A549 (cell line): ENCODE measurements around the gene LHCGR. TPM values are rescaled to one million over a fixed set of nuclear protein-coding genes. Genes with fewer than 3 reads are reported as not detected.

Source experiments
- ATAC-seq, 2 experiments: fragments of 200-7000 bp in 1 of 2; fragments of >200 bp in 1 of 2; cut with Nextera tagmentation in 1 of 2; cut with Tn5 transposase in 1 of 2; 3 replicates each; pipeline versions ENCODE4 v1.8.0 to v1.9.1; 2018 to 2020; ENCODE audit warnings: mild to moderate bottlenecking in 1 of 2, moderate library complexity in 1 of 2
- CTCF ChIA-PET: fragments of 300-600 bp; sonication (Branson Sonifier 250); formaldehyde crosslinking; extraction: SDS; loops from one replicate; lab custom pipeline; 2021; ENCODE audit warnings: antibody characterized with exemption, inconsistent platforms; lab: Yijun Ruan, JAX
- POLR2A ChIA-PET: fragments of 350-600 bp; formaldehyde crosslinking; extraction: SDS; loops from one replicate; lab custom pipeline; 2021; ENCODE audit warnings: antibody characterized with exemption, inconsistent platforms; lab: Yijun Ruan, JAX
- DNase-seq, 2 experiments: peaks; one replicate each; pipeline versions ENCODE4 v3.0.0 to v3.0.0-alpha.2; 2011 to 2016; ENCODE audit warnings: low read depth in 1 of 2, low spot score in 1 of 2
- FAIRE-seq: peaks from 2 replicates; lab custom pipeline; 2011; peaks lifted over from hg19 to GRCh38; lab: Jason Lieb, UNC
- H3K27ac ChIP-seq, 2 experiments: fragments of >200 bp; sonication (Bioruptor Twin); formaldehyde crosslinking; 3 replicates each; pipeline ENCODE4 v1.5.1; 2016 to 2017
- H3K4me1 ChIP-seq: fragments of >200 bp; sonication (Bioruptor Twin); formaldehyde crosslinking; 3 replicates; pipeline ENCODE4 v1.6.1; 2016
- H3K4me2 ChIP-seq: fragments of >200 bp; sonication (Bioruptor Twin); formaldehyde crosslinking; 3 replicates; pipeline ENCODE4 v1.6.1; 2016
- H3K4me3 ChIP-seq: fragments of >200 bp; sonication (Bioruptor Twin); formaldehyde crosslinking; 3 replicates; pipeline ENCODE4 v1.5.1; 2016
- H3K9me3 ChIP-seq: fragments of >200 bp; sonication (Bioruptor Twin); formaldehyde crosslinking; 3 replicates; pipeline ENCODE4 v1.6.1; 2016
- BHLHE40 ChIP-seq: IDR thresholded peaks from 2 replicates; pipeline ENCODE4 v1.6.1; 2012; ENCODE audit warnings: low read depth, low read length, inconsistent platforms
- CBX2 ChIP-seq: fragments of 200-600 bp; sonication (generic); IDR thresholded peaks from 2 replicates; pipeline ENCODE4 v1.6.1; 2016; ENCODE audit warnings: low read depth, mild to moderate bottlenecking, borderline replicate concordance
- CBX8 ChIP-seq: fragments of 200-600 bp; sonication (generic); IDR thresholded peaks from 2 replicates; pipeline ENCODE4 v1.6.1; 2016
- CHD4 ChIP-seq: fragments of 200-600 bp; sonication (generic); IDR thresholded peaks from 2 replicates; pipeline ENCODE4 v1.6.1; 2016; ENCODE audit warnings: antibody characterized with exemption, mild to moderate bottlenecking, borderline replicate concordance
- E2F6 ChIP-seq: IDR thresholded peaks from 2 replicates; pipeline ENCODE4 v1.6.1; 2012; ENCODE audit warnings: low read depth, borderline replicate concordance
- EHF ChIP-seq: fragments of 250-450 bp; sonication (Bioruptor Pico); IDR thresholded peaks from 2 replicates; pipeline ENCODE4 v1.5.0; 2020; ENCODE audit warnings: mild to moderate bottlenecking
- ESRRA ChIP-seq: fragments of 150-350 bp; IDR thresholded peaks from 2 replicates; pipeline ENCODE4 v1.6.1; 2014; ENCODE audit warnings: mild to moderate bottlenecking, low read length, borderline replicate concordance
- FOXS1 ChIP-seq: fragments of 250-450 bp; sonication (Bioruptor Pico); IDR thresholded peaks from 2 replicates; pipeline ENCODE4 v1.5.0; 2020; ENCODE audit warnings: mild to moderate bottlenecking, moderate library complexity
- GATA3 ChIP-seq: IDR thresholded peaks from 2 replicates; pipeline ENCODE4 v1.6.1; 2012; ENCODE audit warnings: borderline replicate concordance
- HDAC2 ChIP-seq: fragments of 200-600 bp; sonication (generic); IDR thresholded peaks from 2 replicates; pipeline ENCODE4 v1.6.1; 2016
- HES2 ChIP-seq: fragments of >200 bp; sonication (Bioruptor Twin); formaldehyde crosslinking; IDR thresholded peaks from 2 replicates; pipeline ENCODE4 v1.6.1; 2016
- HEYL ChIP-seq: fragments of 250-450 bp; sonication (Bioruptor Pico); IDR thresholded peaks from 2 replicates; pipeline ENCODE4 v1.8.0; 2021; ENCODE audit warnings: mild to moderate bottlenecking, moderate library complexity
- HOXB5 ChIP-seq: fragments of 250-450 bp; sonication (Bioruptor Pico); IDR thresholded peaks from 2 replicates; pipeline ENCODE4 v1.5.0; 2020; ENCODE audit warnings: mild to moderate bottlenecking, moderate library complexity
- JUN ChIP-seq, 2 experiments: fragments of >200 bp; sonication (Bioruptor Twin); formaldehyde crosslinking; IDR thresholded peaks; 2 replicates in 1 of 2; 3 replicates in 1 of 2; pipeline ENCODE4 v1.6.1; 2016 to 2017
- JUNB ChIP-seq: fragments of >200 bp; sonication (Bioruptor Twin); formaldehyde crosslinking; IDR thresholded peaks from 2 replicates; pipeline ENCODE4 v1.6.1; 2016
- KDM1A ChIP-seq: fragments of 200-600 bp; sonication (generic); IDR thresholded peaks from 2 replicates; pipeline ENCODE4 v1.6.1; 2016; ENCODE audit warnings: low read depth, mild to moderate bottlenecking
- KDM5A ChIP-seq: fragments of 200-600 bp; sonication (generic); IDR thresholded peaks from 2 replicates; pipeline ENCODE4 v1.6.1; 2016; ENCODE audit warnings: antibody characterized with exemption, mild to moderate bottlenecking
- MAFK ChIP-seq: fragments of 450-650 bp; IDR thresholded peaks from 2 replicates; pipeline ENCODE4 v1.6.1; 2014; ENCODE audit not compliant: partially characterized antibody
- MAX ChIP-seq: IDR thresholded peaks from 2 replicates; pipeline ENCODE4 v1.6.1; 2012
- MAZ ChIP-seq: fragments of 150-350 bp; IDR thresholded peaks from 2 replicates; pipeline ENCODE4 v1.6.1; 2014; ENCODE audit warnings: antibody characterized with exemption, low read depth, low read length, borderline replicate concordance
- MYC ChIP-seq: IDR thresholded peaks from 2 replicates; pipeline ENCODE4 v1.6.1; 2012; ENCODE audit warnings: mild to moderate bottlenecking, inconsistent platforms, low read length, improper control_type of control experiment, borderline replicate concordance
- NFE2L2 ChIP-seq: fragments of 150-350 bp; conservative IDR thresholded peaks from 2 replicates; pipeline ENCODE4 v1.6.1; 2014; ENCODE audit warnings: low read length
- NPAS2 ChIP-seq: fragments of 250-450 bp; sonication (Bioruptor Pico); IDR thresholded peaks from 2 replicates; pipeline ENCODE4 v1.8.0; 2022; ENCODE audit warnings: mild to moderate bottlenecking, moderate library complexity, borderline replicate concordance
- PHF8 ChIP-seq: fragments of 200-600 bp; sonication (generic); IDR thresholded peaks from 2 replicates; pipeline ENCODE4 v1.6.1; 2016; ENCODE audit warnings: low read depth, mild to moderate bottlenecking, antibody characterized with exemption, moderate library complexity, borderline replicate concordance
- POLR2A ChIP-seq: IDR thresholded peaks from 2 replicates; pipeline ENCODE4 v1.6.1; 2012; ENCODE audit warnings: mild to moderate bottlenecking, low read length
- RNF2 ChIP-seq: fragments of 200-600 bp; sonication (generic); IDR thresholded peaks from 2 replicates; pipeline ENCODE4 v1.6.1; 2016; ENCODE audit warnings: low read depth, mild to moderate bottlenecking, antibody characterized with exemption, moderate library complexity, borderline replicate concordance
- TP53 ChIP-seq: fragments of 250-450 bp; sonication (Bioruptor Pico); IDR thresholded peaks from 2 replicates; pipeline ENCODE4 v1.5.0; 2021; ENCODE audit warnings: mild to moderate bottlenecking, moderate library complexity
- USF2 ChIP-seq: fragments of 450-650 bp; IDR thresholded peaks from 2 replicates; pipeline ENCODE4 v1.6.1; 2014; ENCODE audit warnings: antibody characterized with exemption
- ZC3H11A ChIP-seq: fragments of 450-650 bp; IDR thresholded peaks from 2 replicates; pipeline ENCODE4 v1.6.1; 2014; ENCODE audit warnings: antibody characterized with exemption, mild to moderate bottlenecking
- ZNF302 ChIP-seq: fragments of 250-450 bp; sonication (Bioruptor Pico); IDR thresholded peaks from 2 replicates; pipeline ENCODE4 v1.9.0; 2021; ENCODE audit warnings: inconsistent platforms, mild to moderate bottlenecking, moderate library complexity
- WGBS: methylation state at CpG from one replicate; pipeline ENCODE4 v1.1.6; 2017; ENCODE audit errors: missing lambda C conversion rate; 5-methylcytosine and 5-hydroxymethylcytosine counted together
- polyA plus RNA-seq, 4 experiments: library from polyadenylated mRNA; depleted of rRNA in 3 of 4; stranded (reverse); fragments of >200 nt; fragmentation: RNase III in 1 of 4; extraction: RNeasy Plus Mini Kit Qiagen cat#74134 plus additional on column Dnase treatment in 1 of 4; gene quantifications; 2 replicates in 3 of 4; 3 replicates in 1 of 4; pipeline ENCODE4 v1.2.3, GENCODE V29; 2011 to 2017

LHCGR gene
- polyA plus RNA-seq, 2 of the 4 experiments (the other 2 are of a cell fraction) = not detected

- Histone ChIP-seq H3K4me2 (no peak overlapping the region), H3K27ac (no peak overlapping the region), H3K4me1 (no peaks in the 10 kb centered on the region), H3K9me3 (no peaks in the 10 kb centered on the region), H3K4me3 (no peak overlapping the region)
- WGBS = 0% methylated on average over 2 of the region's 2 CpGs
- no peak for ATAC-seq
- TF ChIP-seq ZNF302 (CRISPR knock-in tag) (no peak), HEYL (CRISPR knock-in tag) (no peak), CBX8 (no peak), POLR2A (no peak), KDM1A (no peak), CBX2 (no peak), BHLHE40 (no peak), ZC3H11A (no peak), HOXB5 (CRISPR knock-in tag) (no peak), KDM5A (no peak), EHF (no peak), ESRRA (no peak), TP53 (CRISPR knock-in tag) (no peak), MAZ (no peak), MAFK (no peak), RNF2 (no peak), NFE2L2 (no peak), MYC (no peak), CHD4 (no peak)
- POLR2A ChIA-PET = no interaction called here
- CTCF ChIA-PET = no interaction called here
- FAIRE-seq = no peak
- no peak for DNase-seq
Measured at GRCh38 chr2:48712151-48712550, 43.4 kb downstream of the LHCGR start.

- Histone ChIP-seq H3K4me1 (no peaks in the 10 kb centered on the region), H3K9me3 (no peaks in the 10 kb centered on the region), H3K4me3 (no peak overlapping the region), H3K4me2 (no peak overlapping the region), H3K27ac (no peak overlapping the region)
- no peak for FAIRE-seq
- ATAC-seq = no peak
- no peak for TF ChIP-seq NFE2L2
- TF ChIP-seq PHF8 = no peak
- no peak for TF ChIP-seq HOXB5 (CRISPR knock-in tag)
- TF ChIP-seq EHF = no peak
- no peak for TF ChIP-seq KDM1A
- no peak for TF ChIP-seq JUN (IDR thresholded peaks at IDR 0.05)
- DNase-seq = no peak
- ChIA-PET POLR2A (no interaction called here), CTCF (no interaction called here)
- 7% methylated on average over 4 of the region's 4 CpGs for WGBS
Measured at GRCh38 chr2:48711343-48711742, 44.2 kb downstream of the LHCGR start.

- FAIRE-seq (no peak), DNase-seq (no peak), ATAC-seq (no peak)
- Histone ChIP-seq H3K9me3 (no peaks in the 10 kb centered on the region), H3K4me3 (no peak overlapping the region), H3K4me1 (no peaks in the 10 kb centered on the region), H3K4me2 (no peak overlapping the region), H3K27ac (no peak overlapping the region)
- WGBS = 9% methylated on average over 7 of the region's 7 CpGs
- TF ChIP-seq E2F6 = no peak
- no peak for TF ChIP-seq JUNB
- TF ChIP-seq ZNF302 (CRISPR knock-in tag) = no peak
- no peak for TF ChIP-seq POLR2A
- TF ChIP-seq PHF8 = no peak
- no peak for TF ChIP-seq MAX
- no peak for TF ChIP-seq MAZ
- TF ChIP-seq HES2 = no peak
- TF ChIP-seq USF2 = no peak
- no peak for TF ChIP-seq EHF
- no peak for TF ChIP-seq RNF2
- no peak for TF ChIP-seq GATA3
- no peak for TF ChIP-seq CBX8
- TF ChIP-seq FOXS1 (CRISPR knock-in tag) = no peak
- TF ChIP-seq JUN (IDR thresholded peaks at IDR 0.05) = no peak
- no peak for TF ChIP-seq NPAS2 (CRISPR knock-in tag)
- TF ChIP-seq KDM1A = no peak
- TF ChIP-seq ZC3H11A = no peak
- TF ChIP-seq HDAC2 = no peak
- TF ChIP-seq HOXB5 (CRISPR knock-in tag) = no peak
- POLR2A ChIA-PET = no interaction called here
- CTCF ChIA-PET = interaction anchor here (0.7 to 1.3 kb wide), 4 partner anchors 8 to 14 kb away, joined by 3 read pairs; no protein-coding TSS in a partner anchor
Measured at GRCh38 chr2:48709096-48710034, 46.2 kb downstream of the LHCGR start.
